ENCODE measurements around the gene MGMT.

MGMT gene

DNA sequence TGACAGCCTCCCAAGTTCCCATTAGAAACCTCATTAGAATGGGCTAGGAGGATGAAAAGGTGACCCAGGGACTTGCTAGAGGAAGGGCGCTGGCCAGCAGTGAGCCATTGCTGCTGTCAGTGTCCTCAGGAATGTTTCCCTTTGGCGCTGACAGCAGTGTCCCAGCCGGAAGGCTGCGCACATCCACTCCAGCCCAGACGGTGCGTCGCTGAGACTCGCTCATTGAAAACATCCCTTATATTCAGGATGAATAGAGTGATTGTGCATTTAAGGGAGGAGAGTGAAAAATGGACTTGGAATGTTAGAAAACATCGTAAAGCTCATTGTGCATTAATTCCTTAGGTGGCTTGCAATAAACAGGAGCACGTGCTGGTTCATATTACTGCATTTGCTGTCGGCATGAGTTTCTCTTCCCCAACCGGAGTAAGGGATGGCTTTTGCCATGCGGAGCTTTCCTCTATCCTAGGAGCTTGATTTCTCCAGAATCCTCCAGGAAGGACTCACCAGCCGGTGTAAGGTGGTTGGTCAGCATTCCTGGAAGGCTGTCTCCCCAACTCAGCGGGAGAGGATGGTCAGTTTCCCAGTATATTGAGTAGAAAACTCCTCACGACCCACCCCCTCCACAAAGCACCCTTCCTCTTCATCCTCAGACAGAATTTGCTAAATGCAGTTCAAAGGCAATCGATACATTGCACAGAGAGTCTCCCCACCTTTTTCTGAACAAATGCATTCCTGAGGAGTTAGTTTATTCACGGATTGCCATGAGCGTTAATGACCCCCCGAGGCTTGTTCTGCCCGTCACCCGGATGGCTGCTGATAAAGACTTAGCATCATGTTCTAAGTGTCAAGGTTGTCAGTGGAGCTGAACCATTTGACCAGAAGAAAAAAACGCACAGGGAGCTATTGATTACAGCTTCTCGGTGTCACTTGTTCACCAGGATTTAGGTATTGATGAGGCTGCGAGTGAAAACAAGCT, 295.2 kb downstream of the MGMT start:
- DNase-seq (ENCODE audit: low spot score): no peak

DNA sequence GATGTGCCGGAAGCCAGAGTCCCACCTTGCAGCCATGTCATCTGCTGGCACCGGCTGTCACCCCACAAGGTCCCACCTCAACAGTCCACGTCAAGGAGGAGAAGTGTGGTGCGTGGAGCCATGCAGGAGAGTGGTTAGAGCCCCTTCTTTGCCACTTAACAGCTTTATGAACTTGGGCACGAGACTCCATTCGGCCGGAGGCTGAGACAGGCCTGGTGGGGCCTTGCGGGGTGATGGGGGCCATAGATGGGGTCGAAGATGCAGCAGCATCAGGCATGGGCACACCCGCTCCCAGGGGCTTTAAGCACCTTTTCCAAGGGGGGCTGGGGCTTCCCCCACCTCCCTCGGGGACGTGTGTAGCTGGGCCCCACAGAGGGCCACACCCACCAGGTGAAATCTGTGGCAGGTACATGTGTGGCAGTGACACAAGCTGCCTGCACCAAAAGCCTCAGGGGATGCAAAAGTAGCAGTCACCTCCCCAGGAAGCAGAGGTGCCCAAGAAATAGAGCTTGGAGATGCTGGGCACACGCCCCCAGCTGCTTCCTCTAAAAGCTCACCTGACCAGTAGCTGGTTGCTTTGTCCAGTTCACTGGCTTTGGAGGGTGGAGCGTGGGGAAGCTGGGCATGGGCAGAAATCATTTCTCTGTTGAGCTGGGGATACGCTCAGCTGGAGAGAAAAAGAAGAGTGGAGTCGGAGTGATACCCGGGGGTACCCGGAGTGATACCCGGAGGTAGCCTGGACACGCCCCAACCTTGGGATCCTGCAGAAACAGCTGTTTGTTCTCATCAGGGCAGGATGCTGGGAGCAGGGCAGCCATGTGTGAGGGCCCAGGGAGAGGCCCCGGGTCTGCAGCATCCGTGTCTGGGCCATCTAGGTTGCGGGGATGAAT, 297.2 kb downstream of the MGMT start:
- no peak for DNase-seq (ENCODE audit: low spot score)

DNA sequence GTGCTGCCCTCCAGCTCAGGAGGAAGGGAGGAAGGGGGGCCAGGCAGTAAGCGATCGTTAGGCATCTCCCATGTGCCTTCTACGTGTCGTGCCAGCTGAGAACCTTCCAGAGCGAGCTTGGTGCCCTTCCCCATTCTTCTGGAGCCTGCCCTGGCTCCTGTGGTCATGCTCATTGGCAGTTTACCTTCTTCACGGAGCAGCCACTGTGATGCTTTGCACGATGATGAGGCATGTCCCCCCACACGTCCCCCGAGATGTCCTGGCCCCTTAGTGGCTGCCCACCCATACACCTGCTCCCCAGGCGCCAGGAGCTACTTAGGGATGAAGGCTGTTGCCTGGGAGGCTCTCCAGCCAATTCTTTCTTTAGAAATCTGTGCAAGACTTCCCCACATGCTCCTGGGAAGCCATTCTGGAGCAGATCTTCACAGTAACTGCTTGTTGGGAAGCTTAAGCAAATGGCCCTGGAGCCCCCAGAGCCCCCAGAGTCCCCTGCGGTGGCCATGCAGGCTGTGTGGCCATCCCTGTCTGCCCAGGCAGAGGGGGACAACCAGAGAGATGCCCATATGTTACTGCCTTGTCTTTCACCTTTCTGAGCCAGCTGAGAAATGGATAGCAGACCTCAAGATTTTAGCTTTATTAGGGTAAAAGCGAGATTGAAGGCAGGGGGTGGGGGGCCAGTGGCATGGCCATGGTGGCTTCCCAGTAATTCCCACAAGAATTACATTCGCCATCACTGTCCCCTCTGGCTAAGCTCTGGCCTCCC, 298.0 kb downstream of the MGMT start:
- no peak for DNase-seq (ENCODE audit: low spot score)

DNA sequence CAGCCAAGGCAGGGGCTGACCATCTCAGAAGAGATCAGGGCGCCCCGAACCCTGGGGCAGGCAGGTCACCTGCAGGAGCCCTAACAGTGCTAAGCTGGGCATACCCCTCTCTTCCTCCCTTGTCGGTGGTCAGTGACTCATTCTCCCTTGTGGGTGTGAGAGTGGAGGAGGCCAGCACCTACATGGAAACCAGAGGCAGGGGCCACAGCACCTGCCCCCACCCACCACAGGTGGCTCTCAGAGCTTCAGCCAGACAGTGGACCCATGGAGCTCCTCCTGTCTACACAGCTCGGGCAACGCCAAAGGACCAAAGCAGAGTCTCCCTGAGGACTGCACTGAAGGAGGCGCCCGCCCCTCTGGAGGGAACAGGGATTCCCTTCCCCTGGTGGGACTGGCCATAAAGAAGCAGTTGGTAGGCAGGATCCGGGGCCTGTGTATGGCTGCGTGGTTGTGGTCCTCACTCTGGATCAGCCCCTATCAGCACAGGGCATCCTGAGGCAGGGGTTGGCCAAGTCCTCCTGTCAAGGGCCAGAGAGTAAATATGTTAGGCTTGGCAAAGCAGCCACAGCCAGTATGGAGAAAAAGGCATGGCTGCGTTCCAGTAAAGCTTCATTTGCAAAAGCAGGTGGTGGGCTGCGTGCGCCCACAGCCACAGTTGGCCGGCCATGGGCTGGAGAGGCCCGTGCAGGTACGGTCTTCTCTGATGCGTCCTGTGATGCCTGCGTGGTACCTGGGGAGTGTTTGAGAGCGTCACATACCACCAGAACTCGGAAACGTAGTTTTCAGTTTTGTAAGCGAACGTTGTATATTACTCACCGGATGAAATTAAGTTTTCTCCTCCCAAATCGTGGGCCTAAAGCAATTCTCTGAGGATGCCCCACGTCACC, 298.9 kb downstream of the MGMT start:
- DNase-seq (ENCODE audit: low spot score): no peak

DNA sequence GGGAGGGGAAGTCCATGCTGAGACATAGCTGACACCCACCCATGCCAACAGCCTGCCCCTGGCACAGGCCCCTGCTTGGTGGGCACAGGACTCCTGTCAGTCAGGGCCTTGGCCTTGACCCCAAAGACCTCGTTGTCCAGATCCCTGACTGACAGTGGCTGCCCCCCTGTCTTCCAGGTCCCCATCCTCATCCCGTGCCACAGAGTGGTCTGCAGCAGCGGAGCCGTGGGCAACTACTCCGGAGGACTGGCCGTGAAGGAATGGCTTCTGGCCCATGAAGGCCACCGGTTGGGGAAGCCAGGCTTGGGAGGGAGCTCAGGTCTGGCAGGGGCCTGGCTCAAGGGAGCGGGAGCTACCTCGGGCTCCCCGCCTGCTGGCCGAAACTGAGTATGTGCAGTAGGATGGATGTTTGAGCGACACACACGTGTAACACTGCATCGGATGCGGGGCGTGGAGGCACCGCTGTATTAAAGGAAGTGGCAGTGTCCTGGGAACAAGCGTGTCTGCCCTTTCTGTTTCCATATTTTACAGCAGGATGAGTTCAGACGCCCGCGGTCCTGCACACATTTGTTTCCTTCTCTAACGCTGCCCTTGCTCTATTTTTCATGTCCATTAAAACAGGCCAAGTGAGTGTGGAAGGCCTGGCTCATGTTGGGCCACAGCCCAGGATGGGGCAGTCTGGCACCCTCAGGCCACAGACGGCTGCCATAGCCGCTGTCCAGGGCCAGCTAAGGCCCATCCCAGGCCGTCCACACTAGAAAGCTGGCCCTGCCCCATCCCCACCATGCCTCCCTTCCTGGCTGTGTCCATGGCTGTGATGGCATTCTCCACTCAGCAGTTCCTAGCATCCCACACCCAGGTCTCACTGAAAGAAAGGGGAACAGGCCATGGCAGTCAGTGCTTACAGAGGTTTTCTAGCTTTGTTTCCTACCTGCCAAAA, 299.8 kb downstream of the MGMT start:
- no peak for DNase-seq (ENCODE audit: low spot score)

DNA sequence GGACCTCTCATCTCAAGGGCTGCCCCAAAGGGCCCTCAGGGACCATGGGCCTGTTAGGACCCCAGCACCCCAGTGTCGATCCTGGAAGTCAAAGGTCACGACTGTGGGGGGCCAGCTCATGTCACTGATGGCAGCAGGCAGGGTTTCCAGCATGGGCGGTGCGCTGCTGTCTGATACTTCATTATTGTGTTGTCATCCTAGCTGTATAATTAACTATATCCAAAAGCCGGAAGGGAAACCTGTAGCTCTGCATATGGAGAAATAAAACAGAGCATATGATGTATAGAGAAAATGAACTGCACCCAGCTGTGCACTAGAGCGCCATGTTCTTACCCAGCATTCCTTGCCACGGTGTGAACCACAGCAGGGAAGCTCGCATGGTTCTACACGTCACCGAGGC, 300.7 kb downstream of the MGMT start:
- no peak for DNase-seq (ENCODE audit: low spot score)

DNA sequence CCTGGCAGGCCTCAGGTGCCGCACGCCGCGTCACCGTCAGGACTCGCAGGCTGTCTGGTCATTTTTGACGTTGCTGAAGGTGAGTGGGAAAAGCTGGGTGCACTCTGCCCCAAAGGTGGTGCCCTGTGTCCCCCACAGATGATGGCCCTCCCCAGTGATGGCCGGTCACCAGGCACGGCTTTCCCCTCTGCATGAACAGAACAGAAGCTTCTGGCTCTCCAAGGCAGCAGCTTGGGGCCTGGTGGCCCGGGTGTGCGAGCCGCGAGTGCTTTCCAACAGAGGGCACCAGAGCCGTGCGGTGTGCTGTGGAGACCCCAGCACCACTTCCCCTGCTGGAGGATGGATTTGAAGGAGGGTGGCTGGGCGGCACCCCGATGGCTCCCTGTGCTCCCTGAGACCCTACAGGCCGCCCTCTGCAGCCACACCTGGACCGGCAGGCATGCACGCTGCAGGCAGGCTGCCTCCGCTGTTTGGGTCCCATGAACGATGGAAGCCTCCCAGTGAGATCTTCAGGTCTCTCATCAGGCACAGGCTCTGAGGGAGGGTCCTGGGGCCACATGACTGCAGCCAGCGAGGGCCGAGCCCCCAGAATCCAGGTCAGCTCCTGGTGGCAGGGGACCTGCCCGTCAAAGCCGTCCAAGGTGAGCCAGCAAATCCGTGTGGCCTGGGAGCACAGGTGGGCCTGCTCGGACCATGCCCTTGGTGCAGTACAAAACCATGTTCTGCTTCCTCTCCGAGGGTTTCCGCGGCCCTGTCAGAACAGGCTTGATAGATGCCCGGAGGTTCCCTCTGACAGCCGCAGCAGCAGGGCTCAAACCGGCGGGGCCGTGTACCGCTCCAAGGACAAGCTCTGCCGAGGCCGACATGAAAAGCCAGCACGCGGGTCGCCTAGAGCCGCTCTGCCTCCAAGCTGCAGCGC, 301.7 kb downstream of the MGMT start:
- DNase-seq (ENCODE audit: low spot score): no peak

DNA sequence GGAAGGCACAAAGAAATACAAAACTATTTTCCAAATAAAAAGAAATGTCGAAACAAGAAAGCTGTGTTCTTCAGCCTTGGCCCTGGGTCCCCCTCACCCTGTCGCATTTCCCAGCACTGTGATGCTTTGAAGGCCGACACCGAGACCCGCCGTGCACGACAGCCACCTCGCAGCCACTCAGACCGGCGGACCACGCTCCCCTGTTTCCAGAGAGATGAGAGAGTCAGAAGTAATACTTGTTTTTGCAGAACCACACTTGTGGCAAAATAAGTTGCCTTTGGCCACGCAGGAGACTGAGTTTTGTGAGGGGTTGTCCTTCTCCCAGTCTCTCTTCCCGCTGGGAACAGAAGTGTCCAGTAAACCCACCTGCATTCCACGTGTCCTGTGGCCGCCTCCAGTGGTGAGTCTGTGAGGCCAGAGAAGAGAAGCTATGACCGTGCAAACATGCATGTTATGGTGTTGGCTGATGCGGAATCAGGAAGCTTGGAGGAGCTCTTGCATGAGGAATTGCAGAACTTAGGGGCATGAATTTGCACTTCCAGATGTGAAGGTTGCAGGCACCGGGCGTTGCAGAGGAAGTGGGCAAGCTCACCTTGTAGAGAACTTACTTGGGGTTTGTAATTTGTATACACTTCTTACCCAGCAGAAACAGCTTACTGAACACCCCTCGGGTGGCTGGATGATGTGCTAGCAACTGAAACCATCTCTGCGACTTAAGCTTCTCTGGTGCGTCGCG, 302.5 kb downstream of the MGMT start:
- DNase-seq (ENCODE audit: low spot score): no peak

DNA sequence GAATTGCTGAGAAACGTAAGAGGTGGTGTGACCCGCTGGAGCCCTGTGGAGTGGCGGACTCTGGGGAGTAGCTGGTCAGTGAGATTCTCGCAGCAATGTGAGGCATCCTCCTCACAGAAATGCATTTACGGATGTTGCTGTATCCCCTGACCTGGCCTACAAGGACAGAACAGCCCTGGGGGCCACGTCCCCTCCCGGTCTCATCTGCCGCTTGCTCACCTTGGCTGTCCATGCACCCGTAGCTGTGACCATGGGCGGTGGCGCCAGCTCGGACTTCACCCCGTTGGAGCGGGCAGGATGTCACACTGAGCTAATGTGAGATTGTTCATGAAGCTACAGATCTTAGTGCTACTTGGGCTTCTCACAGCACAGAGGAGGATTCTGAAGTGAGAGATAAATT, 303.2 kb downstream of the MGMT start:
- DNase-seq (ENCODE audit: low spot score): no peak

DNA sequence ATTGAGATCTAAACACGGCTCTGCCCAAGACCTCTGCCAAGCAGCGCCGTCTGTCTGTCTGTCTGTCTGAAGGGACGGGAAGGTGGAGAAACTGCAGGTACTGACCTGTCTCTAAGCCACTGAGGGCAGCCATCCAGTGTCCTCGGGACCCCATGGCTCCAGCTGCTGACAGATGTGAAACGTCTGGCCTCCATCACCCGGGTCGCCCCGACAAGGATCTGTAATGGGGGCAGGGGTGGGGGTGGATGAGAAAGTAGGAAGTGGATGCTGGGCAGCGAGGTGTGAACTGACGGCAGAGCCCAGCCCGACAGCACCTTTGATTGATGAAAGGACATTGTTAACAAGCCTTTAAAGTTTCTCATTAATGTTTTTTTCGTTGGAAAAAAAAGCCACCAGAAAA, 304.0 kb downstream of the MGMT start:
- no peak for DNase-seq (ENCODE audit: low spot score)

DNA sequence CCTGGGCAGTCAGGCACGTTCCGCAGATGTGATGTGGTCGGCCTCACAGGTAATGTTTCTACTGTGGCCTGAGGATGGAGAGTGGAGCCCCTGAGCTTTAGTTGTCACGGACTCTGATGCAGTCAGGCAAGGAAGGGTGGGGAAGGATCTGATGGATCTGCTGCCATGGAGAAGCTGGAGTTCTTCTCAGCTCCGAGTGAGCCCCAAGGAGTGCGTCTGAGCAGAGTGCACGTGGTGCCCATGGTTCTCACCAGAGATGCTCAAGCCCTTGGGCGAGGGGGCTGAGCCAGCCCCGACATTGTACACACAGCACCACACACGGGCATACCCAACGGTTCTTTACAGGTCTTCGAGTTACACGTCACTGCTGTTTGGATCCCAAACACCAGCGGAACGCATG, 304.5 kb downstream of the MGMT start:
- no peak for DNase-seq (ENCODE audit: low spot score)

DNA sequence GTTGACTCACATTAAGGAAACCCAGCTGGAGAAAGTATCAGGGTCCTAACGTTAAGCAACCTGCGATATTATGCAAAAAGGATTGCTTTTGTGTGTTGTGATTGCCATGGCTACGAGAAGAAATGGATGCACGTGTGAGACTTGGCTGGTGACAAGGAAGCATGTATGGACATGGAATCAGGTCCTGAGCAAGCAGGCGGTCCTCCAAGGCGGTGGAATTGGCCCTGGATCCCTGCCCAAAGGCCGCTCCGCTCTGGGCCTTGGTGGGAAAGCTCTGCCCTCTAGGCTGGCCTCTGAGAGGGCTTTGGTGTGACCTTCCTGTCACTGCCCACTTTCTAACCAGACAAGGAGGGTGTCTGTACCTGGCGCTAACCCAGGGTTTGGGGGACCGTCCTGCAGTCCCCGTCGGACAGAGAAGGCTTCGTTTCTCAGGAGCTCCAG, 305.0 kb downstream of the MGMT start:
- DNase-seq (ENCODE audit: low spot score): no peak

DNA sequence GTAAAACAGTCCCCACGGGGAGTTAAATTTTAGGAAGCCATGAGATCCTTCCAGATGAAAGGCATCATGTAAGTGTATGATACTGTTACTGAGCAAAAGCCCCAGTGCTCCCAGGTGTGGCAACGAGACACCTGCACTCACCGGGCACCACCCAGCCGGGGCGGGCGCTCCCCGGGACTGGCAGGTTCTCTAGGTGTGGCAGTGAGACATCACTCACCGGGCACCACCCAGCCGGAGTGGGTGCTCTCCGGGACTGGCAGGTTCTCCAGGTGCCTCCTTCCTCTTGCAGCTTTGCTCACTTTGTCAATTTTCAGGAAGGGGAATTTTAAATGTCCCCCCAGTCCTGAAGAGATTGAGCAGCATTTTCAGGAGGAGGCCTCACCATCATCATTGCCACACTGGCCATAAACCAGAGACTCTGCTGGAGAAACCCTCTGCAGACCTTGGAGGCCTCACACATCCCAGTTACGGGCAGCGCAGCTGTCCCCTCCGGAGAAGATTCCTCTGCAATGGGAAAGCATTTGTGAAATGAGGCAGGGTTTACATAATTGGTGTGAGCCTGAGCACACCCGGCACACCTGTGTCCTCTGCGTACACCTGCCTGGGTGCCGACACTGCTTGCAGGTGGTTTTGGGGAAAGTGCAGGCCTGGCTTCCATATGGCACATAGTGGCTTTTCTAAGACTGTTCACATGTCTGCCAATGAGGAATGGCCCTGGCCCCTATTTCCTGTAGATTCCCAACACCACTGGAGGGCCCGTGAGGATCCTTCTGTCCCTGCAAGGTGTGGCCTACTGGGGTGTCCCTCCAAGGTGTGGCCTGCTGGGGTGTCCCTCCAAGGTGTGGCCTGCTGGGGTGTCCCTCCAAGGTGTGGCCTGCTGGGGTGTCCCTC, 305.7 kb downstream of the MGMT start:
- no peak for DNase-seq (ENCODE audit: low spot score)

DNA sequence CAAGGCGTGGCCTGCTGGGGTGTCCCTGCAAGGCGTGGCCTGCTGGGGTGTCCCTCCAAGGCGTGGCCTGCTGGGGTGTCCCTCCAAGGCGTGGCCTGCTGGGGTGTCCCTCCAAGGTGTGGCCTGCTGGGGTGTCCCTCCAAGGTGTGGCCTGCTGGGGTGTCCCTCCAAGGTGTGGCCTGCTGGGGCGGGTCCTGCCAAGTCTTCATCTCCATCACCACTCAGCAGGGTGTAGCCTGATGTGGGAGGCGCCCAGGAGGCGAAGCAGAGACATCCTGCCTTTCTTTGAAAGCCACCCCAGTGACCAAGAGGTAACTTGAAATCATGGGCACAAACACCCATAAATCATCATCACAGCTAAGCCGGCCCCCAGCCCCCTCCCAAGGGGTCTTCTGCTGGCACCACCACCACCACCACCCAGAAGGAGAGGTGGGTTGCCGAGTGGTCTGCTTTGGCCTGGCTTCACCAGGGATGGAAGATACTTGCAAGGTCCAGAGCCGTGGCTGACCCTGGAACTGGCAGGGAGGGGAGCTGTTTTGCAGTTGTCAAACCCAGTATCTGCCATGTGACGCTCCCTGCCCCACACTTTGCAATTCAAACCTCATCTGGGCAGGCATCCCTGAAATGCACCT, 306.4 kb downstream of the MGMT start:
- no peak for DNase-seq (ENCODE audit: low spot score)

DNA sequence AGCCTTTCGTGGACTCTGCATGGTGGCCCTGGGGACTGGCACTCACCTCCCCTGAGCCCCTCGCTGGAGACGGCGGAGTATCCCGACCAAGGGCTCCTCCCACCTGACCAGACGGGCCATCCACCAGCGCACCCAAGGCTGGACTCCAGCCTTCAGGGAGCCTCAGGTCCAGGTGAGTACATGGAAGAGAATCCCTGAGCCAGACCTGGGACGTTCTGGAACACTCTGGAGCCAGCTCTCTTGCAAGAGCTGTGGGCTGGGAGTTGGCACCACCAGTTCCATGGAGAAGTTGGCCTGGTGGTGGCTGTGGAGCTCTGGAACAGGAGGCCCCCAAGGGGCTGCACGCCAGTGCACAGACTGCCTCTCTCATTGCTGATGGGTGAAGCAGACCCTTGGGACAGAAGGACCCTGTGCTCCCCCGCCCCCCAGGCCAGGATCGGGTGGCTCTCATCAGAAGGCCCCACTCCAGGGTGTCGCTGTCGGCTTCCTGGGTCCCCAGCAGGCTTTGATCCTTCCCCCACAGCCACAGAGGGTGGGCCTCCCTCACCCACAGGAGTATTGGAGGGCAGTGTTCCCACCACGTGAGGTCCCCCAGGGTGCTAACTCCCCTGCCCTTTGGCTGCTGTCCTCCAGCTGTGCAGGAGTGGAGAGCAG, 307.2 kb downstream of the MGMT start:
- DNase-seq (ENCODE audit: low spot score): no peak

DNA sequence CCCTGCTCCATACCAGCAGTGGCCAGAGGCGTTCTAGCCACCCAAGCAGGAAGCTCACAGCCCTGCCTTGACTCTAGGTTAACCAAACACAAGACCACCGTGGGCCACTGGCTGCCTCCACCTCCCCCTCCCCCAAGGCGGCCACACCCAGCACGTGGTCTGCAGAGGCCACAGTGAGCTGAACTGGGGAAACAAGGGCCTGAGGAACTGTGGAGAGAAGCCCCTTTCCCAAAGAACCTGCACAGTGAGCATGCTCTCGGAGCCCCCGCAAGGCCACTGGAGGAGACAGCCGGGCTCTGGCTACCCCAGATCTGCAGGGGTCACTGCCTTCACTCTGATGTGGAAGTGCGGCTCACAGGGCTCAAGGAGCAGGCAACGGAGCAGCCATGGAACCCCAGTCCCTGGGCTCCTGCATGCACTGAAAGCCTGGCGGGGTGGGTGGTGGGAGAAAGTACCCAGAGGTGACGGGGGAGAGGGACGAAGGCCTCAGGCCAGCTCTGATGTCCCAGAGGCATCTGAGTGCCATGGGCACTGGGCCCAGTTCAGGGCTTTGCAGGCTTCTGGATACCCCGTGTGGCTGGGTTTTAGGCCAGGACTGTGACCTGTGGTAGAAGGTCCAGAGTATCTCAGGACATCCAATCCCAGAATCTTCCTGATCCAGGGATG, 307.8 kb downstream of the MGMT start:
- DNase-seq (ENCODE audit: low spot score): no peak

Measured in LoVo (cell line).